Kidney (tissue), 14 donors: ENCODE results near the gene SCAMP5. TPM values are rescaled to one million over a fixed set of nuclear protein-coding genes. Genes with fewer than 3 reads are reported as not detected.

Source experiments
- DNase-seq, 5 donors: peaks; one replicate each; pipeline ENCODE4 v3.0.0-alpha.2; 2013 to 2020
- FAIRE-seq: peaks from 2 replicates; lab custom pipeline; 2012; peaks lifted over from hg19 to GRCh38; lab: Jason Lieb, UNC
- H3K27ac ChIP-seq, 2 donors: one replicate each; pipeline ENCODE4 v1.7.0; 2013; ENCODE audit warnings: low read depth in 2 of 2, low read length in 2 of 2, inconsistent platforms in 1 of 2
- H3K27me3 ChIP-seq: one replicate; pipeline ENCODE4 v1.7.1; 2013; ENCODE audit warnings: low read length, inconsistent platforms; ENCODE audit not compliant: control insufficient read depth, insufficient read depth
- H3K36me3 ChIP-seq, 3 donors: one replicate each; pipeline versions ENCODE4 v1.7.0 to v1.7.1; 2013; ENCODE audit warnings: low read length in 3 of 3, control low read depth in 1 of 3, inconsistent platforms in 1 of 3; ENCODE audit not compliant: insufficient read depth in 3 of 3, control insufficient read depth in 2 of 3
- H3K4me1 ChIP-seq, 3 donors: one replicate each; pipeline versions ENCODE4 v1.7.0 to v1.7.1; 2013; ENCODE audit warnings: low read length in 3 of 3, inconsistent platforms in 1 of 3, low read depth in 1 of 3; ENCODE audit not compliant: control insufficient read depth in 2 of 3, insufficient read depth in 2 of 3
- H3K4me3 ChIP-seq, 3 donors: one replicate each; pipeline versions ENCODE4 v1.7.0 to v1.8.1; 2013; ENCODE audit warnings: low read length in 3 of 3, control low read depth in 1 of 3, inconsistent platforms in 1 of 3
- H3K9ac ChIP-seq, 3 donors: one replicate each; pipeline versions ENCODE4 v1.7.0 to v1.7.1; 2013; ENCODE audit warnings: low read length in 3 of 3, control low read depth in 1 of 3, inconsistent platforms in 1 of 3
- H3K9me3 ChIP-seq, 3 donors: one replicate each; pipeline versions ENCODE4 v1.7.0 to v1.7.1; 2013; ENCODE audit warnings: low read length in 3 of 3, control low read depth in 1 of 3, inconsistent platforms in 1 of 3; ENCODE audit not compliant: control insufficient read depth in 2 of 3, insufficient read depth in 1 of 3
- CTCF ChIP-seq: IDR thresholded peaks from 3 replicates; pipeline ENCODE4 v1.5.1; 2012; ENCODE audit warnings: mild to moderate bottlenecking, moderate library complexity, borderline replicate concordance; ENCODE audit not compliant: insufficient read depth; ENCODE audit errors: extremely low read depth
- intact Hi-C: fragments of 100-400 bp; cut with DNase I; formaldehyde crosslinking; loops from one replicate; pipeline ENCODE4 v1.11.1; 2022
- polyA plus RNA-seq: library from polyadenylated mRNA; stranded (reverse); fragments of 350-450 nt; fragmentation: Illumina TruSeq; extraction: RNeasy Lipid Tissue Mini Kit (QIAGEN cat#74804); gene quantifications from one replicate; pipeline ENCODE4 v1.2.3, GENCODE V29; 2014; ENCODE audit warnings: low read depth, low replicate concordance; ENCODE audit not compliant: insufficient read depth
- total RNA-seq: library from RNA; stranded (reverse); fragmentation: NEBNext Ultra II Directional; extraction: Animal tissue kit (Norgen Biotek cat#: 25700); gene quantifications from one replicate; pipeline ENCODE4 v1.2.1, GENCODE V29; 2021
- donor health status: control.
- donor health status: control.
- donor health status: control.
- donor health status: control.
- donor health status: control.
- donor health status: DM: yes; HTN: yes; CAD: no.
- donor health status: Normal renal cell carcinoma (clear cell type).

Gene SCAMP5
- total and polyA plus RNA-seq, 2 donors from 2014 or later, result 13.4 to 29.5 TPM

- FAIRE-seq (no peak), DNase-seq (no peak)
- no peak overlapping the region for H3K27ac ChIP-seq
- intact Hi-C loops, result no loop called here
- H3K36me3 ChIP-seq, result no peaks in the 10 kb centered on the region
- no peak overlapping the region for H3K9ac ChIP-seq
- no peaks in the 10 kb centered on the region for H3K27me3 ChIP-seq
- TF ChIP-seq CTCF, result no peak
- no peak overlapping the region for H3K4me3 ChIP-seq
- H3K4me1 ChIP-seq, result peaks cover 0 to 3% (median 0%) of the 10 kb centered on the region in 3 donors
- peaks cover 0 to under 1% (median 0%) of the 10 kb centered on the region in 3 donors for H3K9me3 ChIP-seq
These were observed 75.3 kb downstream of the SCAMP5 start for GRCh38 chr15:75070674-75071073.

Other genes starting within 250 kb of the SCAMP5 start
- gene CYP1A2, start 246.7 kb upstream of the SCAMP5 start, total RNA-seq, result not detected
- not detected for gene CYP1A2, start 246.7 kb upstream of the SCAMP5 start, polyA plus RNA-seq
- gene CSK, start 213.5 kb upstream of the SCAMP5 start, total RNA-seq, result 58.8 TPM
- gene CSK, start 213.5 kb upstream of the SCAMP5 start, polyA plus RNA-seq, result 18.9 TPM
- gene LMAN1L, start 182.7 kb upstream of the SCAMP5 start, total RNA-seq, result not detected
- not detected for gene LMAN1L, start 182.7 kb upstream of the SCAMP5 start, polyA plus RNA-seq
- not detected for gene CPLX3, start 168.9 kb upstream of the SCAMP5 start, total RNA-seq
- not detected for gene CPLX3, start 168.9 kb upstream of the SCAMP5 start, polyA plus RNA-seq
- gene ULK3, start 152.4 kb upstream of the SCAMP5 start, total RNA-seq, result 36.1 TPM
- gene ULK3, start 152.4 kb upstream of the SCAMP5 start, polyA plus RNA-seq, result 34.5 TPM
- gene SCAMP2, start 122.2 kb upstream of the SCAMP5 start, total RNA-seq, result 102 TPM
- gene SCAMP2, start 122.2 kb upstream of the SCAMP5 start, polyA plus RNA-seq, result 87.9 TPM
- 33.7 TPM for gene MPI, start 105.5 kb upstream of the SCAMP5 start, total RNA-seq
- gene MPI, start 105.5 kb upstream of the SCAMP5 start, polyA plus RNA-seq, result 52.0 TPM
- 76.5 TPM for gene FAM219B, start 88.7 kb upstream of the SCAMP5 start, total RNA-seq
- 41.7 TPM for gene FAM219B, start 88.7 kb upstream of the SCAMP5 start, polyA plus RNA-seq
- gene COX5A, start 57.5 kb upstream of the SCAMP5 start, total RNA-seq, result 150 TPM
- 701 TPM for gene COX5A, start 57.5 kb upstream of the SCAMP5 start, polyA plus RNA-seq
- gene RPP25, start 38.8 kb upstream of the SCAMP5 start, total RNA-seq, result 7.2 TPM
- 7.3 TPM for gene RPP25, start 38.8 kb upstream of the SCAMP5 start, polyA plus RNA-seq
- 16.3 TPM for gene PPCDC, start 28.0 kb downstream of the SCAMP5 start, total RNA-seq
- 25.3 TPM for gene PPCDC, start 28.0 kb downstream of the SCAMP5 start, polyA plus RNA-seq
- 32.7 TPM for gene C15orf39, start 206.3 kb downstream of the SCAMP5 start, total RNA-seq
- gene C15orf39, start 206.3 kb downstream of the SCAMP5 start, polyA plus RNA-seq, result 5.7 TPM